NCI-H2107 treated with DMSO at 0.1 percent for 48 hours (cell line): ENCODE data around the gene KIAA1755.

ENCODE experiments used
- DNase-seq: peaks from one replicate; lab custom pipeline; 2025; ENCODE audit not compliant: unreplicated experiment; lab: John Stamatoyannopoulos, UW

The KIAA1755 gene

GRCh38 chr20:38260378-38261053 is at the start of gene KIAA1755:
KIAA1755 (minus strand) TSS chr20:38260735; CDS start chr20:38260500, 235 bp downstream.
- no peak for DNase-seq

- DNase-seq = no peak
Measured at GRCh38 chr20:38308447-38308846, 47.9 kb upstream of the KIAA1755 start.

- no peak for DNase-seq
Measured at GRCh38 chr20:38308047-38308438, 47.5 kb upstream of the KIAA1755 start.

GRCh38 chr20:38307371-38308046 is 47.0 kb upstream of the KIAA1755 start:
- no peak for DNase-seq

- no peak for DNase-seq
Measured at GRCh38 chr20:38306379-38306778, 45.8 kb upstream of the KIAA1755 start.

- DNase-seq = no peak
Measured at GRCh38 chr20:38305541-38305940, 45.0 kb upstream of the KIAA1755 start.

- no peak for DNase-seq
Measured at GRCh38 chr20:38304845-38305447, 44.4 kb upstream of the KIAA1755 start.

- no peak for DNase-seq
Measured at GRCh38 chr20:38303908-38304379, 43.4 kb upstream of the KIAA1755 start, which contains the start of gene BPI. BPI (plus strand) TSS chr20:38304156; CDS start chr20:38304224, 68 bp downstream.

GRCh38 chr20:38302786-38303185 is 42.3 kb upstream of the KIAA1755 start:
- no peak for DNase-seq

GRCh38 chr20:38301309-38301708 is 40.8 kb upstream of the KIAA1755 start:
- DNase-seq = no peak

GRCh38 chr20:38300438-38300837 is 39.9 kb upstream of the KIAA1755 start:
- no peak for DNase-seq

- DNase-seq = no peak
Measured at GRCh38 chr20:38299963-38300362, 39.4 kb upstream of the KIAA1755 start.

- no peak for DNase-seq
Measured at GRCh38 chr20:38298768-38299288, 38.3 kb upstream of the KIAA1755 start.

- DNase-seq = no peak
Measured at GRCh38 chr20:38297916-38298674, 37.6 kb upstream of the KIAA1755 start.

- DNase-seq = no peak
Measured at GRCh38 chr20:38296433-38296832, 35.9 kb upstream of the KIAA1755 start.

- DNase-seq = no peak
Measured at GRCh38 chr20:38295811-38296210, 35.3 kb upstream of the KIAA1755 start.

GRCh38 chr20:38294076-38294591 is 33.6 kb upstream of the KIAA1755 start:
- DNase-seq = no peak

- no peak for DNase-seq
Measured at GRCh38 chr20:38293491-38294065, 33.0 kb upstream of the KIAA1755 start.

GRCh38 chr20:38291966-38292365 is 31.4 kb upstream of the KIAA1755 start:
- DNase-seq = no peak
